Measurements from ENCODE around the gene GPR32. TPM values are rescaled to one million over a fixed set of nuclear protein-coding genes. Genes with fewer than 3 reads are reported as not detected.
"Not testable (repeated sequence)": the region's sequence is repeated elsewhere in the genome, so short reads cannot be mapped to it uniquely, and the experiment has no call there.

The GPR32 gene, protein sequence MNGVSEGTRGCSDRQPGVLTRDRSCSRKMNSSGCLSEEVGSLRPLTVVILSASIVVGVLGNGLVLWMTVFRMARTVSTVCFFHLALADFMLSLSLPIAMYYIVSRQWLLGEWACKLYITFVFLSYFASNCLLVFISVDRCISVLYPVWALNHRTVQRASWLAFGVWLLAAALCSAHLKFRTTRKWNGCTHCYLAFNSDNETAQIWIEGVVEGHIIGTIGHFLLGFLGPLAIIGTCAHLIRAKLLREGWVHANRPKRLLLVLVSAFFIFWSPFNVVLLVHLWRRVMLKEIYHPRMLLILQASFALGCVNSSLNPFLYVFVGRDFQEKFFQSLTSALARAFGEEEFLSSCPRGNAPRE
- not detected for total RNA-seq

DNA sequence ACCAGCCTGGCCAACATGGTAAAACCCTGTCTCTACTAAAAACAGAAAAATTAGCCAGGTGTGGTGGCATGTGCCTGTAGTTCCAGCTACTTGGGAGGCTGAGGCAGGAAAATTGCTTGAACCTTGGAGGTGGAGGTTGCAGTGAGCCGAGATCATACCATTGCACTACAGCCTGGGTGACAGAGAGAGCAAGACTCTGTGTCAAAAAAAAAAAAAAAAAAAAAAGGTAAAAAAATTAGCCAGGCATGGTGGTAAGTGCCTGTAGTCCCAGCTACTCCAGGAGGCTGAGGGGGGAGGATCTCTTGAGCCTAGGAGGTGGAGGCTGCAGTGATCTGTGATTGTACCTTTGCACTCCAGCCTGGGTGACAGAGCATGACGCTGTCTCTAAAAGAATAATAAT, at the start of gene GPR32:
TSS of gene GPR32 (plus strand) at position 301 of the 400 bp plus-strand sequence. CDS start 137 bp downstream, outside the sequence.
- peaks cover 0 to 69% (median 0%) of the 10 kb centered on the region in 4 donors for H3K27me3 ChIP-seq
- H3K27ac ChIP-seq; H3K9me3 ChIP-seq; H3K4me1 ChIP-seq; intact Hi-C loops (cut with DNase I); DNase-seq; H3K36me3 ChIP-seq; H3K4me3 ChIP-seq: not testable (repeated sequence)
- 70 to 77% methylated on average over 1 to 2 of the region's 2 CpGs for WGBS, 2 donors

DNA sequence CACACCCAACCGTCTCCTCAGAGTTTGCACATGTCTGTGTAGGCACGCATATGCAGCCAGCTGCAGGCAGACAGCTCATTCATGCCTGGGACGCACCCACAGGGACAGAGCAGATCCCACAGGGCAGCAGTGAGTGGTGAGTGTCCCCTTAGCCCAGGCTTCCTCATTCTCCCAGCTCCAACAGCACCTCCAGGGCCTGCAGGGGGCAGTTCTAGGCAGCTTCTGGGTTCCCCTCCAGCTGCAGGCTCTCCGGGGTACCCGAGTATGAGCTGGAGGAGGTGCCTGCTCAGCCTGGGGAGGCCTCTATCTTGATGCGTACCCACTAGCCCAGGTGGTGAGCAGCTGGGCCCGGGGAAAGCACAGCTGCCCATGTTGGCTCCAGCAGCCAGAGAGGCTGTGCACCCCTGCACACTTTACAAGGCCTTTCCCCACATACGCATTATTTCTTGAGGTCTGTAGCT, 49.3 kb upstream of the GPR32 start:
- Histone ChIP-seq H3K27ac (peak overlapping the region in 1 of 4 donors; percentile 25), H3K4me3 (no peak overlapping the region), H3K9me3 (no peaks in the 10 kb centered on the region), H3K27me3 (peaks cover 0 to 96% (median 11%) of the 10 kb centered on the region in 4 donors), H3K36me3 (no peaks in the 10 kb centered on the region), H3K4me1 (peaks cover 24 to 76% (median 42%) of the 10 kb centered on the region in 3 donors)
- intact Hi-C loops (cut with DNase I): no loop called here
- WGBS, 2 donors: 19 to 30% methylated on average over 2 to 5 of the region's 8 CpGs
- no peak for DNase-seq
- TF ChIP-seq, protein P1, sequence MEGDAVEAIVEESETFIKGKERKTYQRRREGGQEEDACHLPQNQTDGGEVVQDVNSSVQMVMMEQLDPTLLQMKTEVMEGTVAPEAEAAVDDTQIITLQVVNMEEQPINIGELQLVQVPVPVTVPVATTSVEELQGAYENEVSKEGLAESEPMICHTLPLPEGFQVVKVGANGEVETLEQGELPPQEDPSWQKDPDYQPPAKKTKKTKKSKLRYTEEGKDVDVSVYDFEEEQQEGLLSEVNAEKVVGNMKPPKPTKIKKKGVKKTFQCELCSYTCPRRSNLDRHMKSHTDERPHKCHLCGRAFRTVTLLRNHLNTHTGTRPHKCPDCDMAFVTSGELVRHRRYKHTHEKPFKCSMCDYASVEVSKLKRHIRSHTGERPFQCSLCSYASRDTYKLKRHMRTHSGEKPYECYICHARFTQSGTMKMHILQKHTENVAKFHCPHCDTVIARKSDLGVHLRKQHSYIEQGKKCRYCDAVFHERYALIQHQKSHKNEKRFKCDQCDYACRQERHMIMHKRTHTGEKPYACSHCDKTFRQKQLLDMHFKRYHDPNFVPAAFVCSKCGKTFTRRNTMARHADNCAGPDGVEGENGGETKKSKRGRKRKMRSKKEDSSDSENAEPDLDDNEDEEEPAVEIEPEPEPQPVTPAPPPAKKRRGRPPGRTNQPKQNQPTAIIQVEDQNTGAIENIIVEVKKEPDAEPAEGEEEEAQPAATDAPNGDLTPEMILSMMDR (IDR thresholded peaks at IDR 0.05): peak in 1 of 6 experiments; percentile 33
- no peak for TF ChIP-seq POLR2A (IDR thresholded peaks at IDR 0.05)

DNA sequence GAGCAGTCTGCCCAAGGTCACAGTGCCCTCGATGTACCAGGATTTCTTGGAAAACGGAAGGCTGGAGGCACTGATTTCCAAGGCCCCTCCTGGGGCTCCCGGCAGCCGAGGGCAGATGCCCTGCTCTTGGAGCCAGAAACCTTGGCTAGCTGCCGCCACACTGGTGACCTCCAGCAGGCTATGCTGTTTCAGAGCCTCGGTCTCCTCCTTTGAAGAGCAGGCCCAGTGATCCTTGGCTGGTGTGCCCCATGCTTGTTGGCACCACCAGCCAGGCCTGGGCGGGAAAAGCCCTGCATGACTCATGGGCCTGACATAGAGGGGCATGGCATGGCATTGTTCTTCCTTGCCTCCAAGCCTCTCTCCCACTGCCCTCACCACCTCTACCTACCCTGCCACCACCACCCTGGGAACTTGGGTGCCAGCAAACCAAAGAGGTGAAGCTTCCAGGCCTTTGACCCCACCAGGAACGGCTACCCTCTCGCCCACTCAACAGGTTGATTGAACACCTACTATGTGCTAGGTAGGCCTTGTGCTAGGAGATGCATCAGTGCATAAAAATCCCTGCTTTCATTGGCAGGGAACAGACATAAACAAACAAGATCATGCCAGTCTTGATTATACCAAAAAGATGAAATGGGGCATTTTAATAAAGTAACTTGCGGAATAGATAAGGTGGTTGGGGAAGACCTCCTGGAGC, 48.7 kb upstream of the GPR32 start:
- no peak overlapping the region for H3K4me3 ChIP-seq
- no peaks in the 10 kb centered on the region for H3K36me3 ChIP-seq
- H3K27me3 ChIP-seq: peaks cover 0 to 95% (median 11%) of the 10 kb centered on the region in 4 donors
- H3K4me1 ChIP-seq: peaks cover 24 to 80% (median 45%) of the 10 kb centered on the region in 3 donors
- peak overlapping the region in 1 of 4 donors; percentile 25 for H3K27ac ChIP-seq
- intact Hi-C loops (cut with DNase I): no loop called here
- 51 to 76% methylated on average over 4 to 5 of the region's 10 CpGs for WGBS, 2 donors
- no peaks in the 10 kb centered on the region for H3K9me3 ChIP-seq
- DNase-seq: no peak
- TF ChIP-seq, protein P1 (IDR thresholded peaks at IDR 0.05): no peak
- no peak for TF ChIP-seq POLR2A (IDR thresholded peaks at IDR 0.05)

DNA sequence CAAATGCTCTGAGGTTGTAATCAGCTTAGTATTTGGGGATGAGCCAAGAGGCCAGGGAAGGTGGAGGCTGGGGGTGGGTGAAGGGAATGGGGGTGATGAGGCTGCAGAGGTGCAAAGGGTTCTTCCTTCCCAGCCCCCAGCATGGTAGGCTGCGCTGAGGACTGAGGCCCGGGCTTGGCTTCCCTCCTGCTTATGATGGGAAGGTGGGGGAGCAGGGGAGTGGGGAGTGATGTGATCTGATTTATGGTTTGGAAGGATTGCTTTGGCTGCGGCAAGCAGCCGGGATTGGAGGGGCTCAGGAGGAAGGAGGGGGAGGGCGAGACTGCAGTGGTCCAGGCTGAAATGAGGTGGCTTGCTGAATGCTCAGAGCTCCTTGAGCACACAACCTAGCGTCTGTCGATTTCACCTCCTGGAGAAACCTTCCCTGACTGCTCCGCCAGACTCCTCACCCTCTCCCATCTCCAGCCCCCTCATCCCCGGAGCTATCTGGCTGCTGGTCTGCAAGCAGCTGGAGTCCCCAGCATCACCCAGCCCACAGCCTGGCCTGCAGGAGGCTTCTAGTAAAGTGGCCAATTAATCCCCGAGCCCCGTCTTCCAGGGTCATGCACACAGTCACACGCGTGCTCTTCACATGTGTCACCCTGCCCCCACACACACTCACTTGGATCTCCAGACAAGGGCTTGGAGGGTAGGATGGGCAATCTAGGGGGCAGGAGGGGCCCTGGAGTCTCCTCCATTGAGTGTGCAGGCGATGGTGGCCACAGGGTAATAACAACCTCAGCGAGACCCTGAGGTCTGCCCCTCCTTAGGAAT, 47.9 kb upstream of the GPR32 start:
- no peak for DNase-seq
- no peaks in the 10 kb centered on the region for H3K9me3 ChIP-seq
- H3K4me1 ChIP-seq: peaks cover 24 to 80% (median 45%) of the 10 kb centered on the region in 3 donors
- intact Hi-C loops (cut with DNase I): no loop called here
- peak overlapping the region in 2 of 4 donors; percentile 71 to 74 for H3K4me3 ChIP-seq
- H3K27ac ChIP-seq: peak overlapping the region in 3 of 4 donors; percentile 66 to 78 (median 74)
- WGBS, 2 donors: 77 to 87% methylated on average over 9 to 12 of the region's 15 CpGs
- TF ChIP-seq, protein P1 (IDR thresholded peaks at IDR 0.05): no peak
- TF ChIP-seq POLR2A (IDR thresholded peaks at IDR 0.05): no peak
- no peaks in the 10 kb centered on the region for H3K36me3 ChIP-seq
- H3K27me3 ChIP-seq: peaks cover 0 to 94% (median 11%) of the 10 kb centered on the region in 4 donors

DNA sequence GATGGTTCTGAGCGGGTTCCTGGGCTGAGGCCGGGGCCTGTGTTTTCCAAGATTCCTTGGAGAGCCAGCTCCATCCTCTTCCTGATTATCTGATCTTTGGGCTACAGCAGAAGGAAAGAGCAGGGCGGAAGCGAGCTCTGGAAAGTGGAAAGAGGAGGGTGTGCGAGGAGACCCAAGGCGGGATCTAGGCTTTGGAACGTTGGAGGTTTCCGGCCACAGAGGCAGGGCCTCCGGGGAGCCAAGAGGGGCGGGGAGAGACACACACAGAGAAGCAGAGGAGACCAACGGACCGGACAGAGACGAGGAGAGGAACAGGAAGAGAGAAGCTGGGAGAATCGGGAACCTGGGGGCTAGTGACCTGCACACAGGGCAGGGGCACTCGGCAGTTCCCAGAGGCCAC, 47.2 kb upstream of the GPR32 start, which contains the start of gene CLEC11A:
TSS of gene CLEC11A (plus strand) at position 296 of the 400 bp plus-strand sequence. CDS start 162 bp downstream, outside the sequence.
- DNase-seq: no peak

More for the DNA sequence above, 47.2 kb upstream of the GPR32 start, which contains the start of gene CLEC11A:
- 12 to 33% methylated on average over 9 to 14 of the region's 15 CpGs for WGBS, 2 donors
- Histone ChIP-seq H3K9me3 (no peaks in the 10 kb centered on the region), H3K4me1 (peaks cover 22 to 79% (median 44%) of the 10 kb centered on the region in 3 donors), H3K27ac (peak within 1 kb of the TSS; percentile 58 to 78 (median 74)), H3K4me3 (peak within 1 kb of the TSS; percentile 55 to 74 (median 64)), H3K36me3 (no peaks in the 10 kb centered on the region), H3K27me3 (peaks cover 0 to 94% (median 9%) of the 10 kb centered on the region in 4 donors)
- intact Hi-C loops (cut with DNase I): no loop called here
- TF ChIP-seq, protein P1 (IDR thresholded peaks at IDR 0.05): no peak
- no peak for TF ChIP-seq POLR2A (IDR thresholded peaks at IDR 0.05)
